Measurements from ENCODE around the gene PLXDC2. TPM values are rescaled to one million over a fixed set of nuclear protein-coding genes. Genes with fewer than 3 reads are reported as not detected.

The PLXDC2 gene
- total and polyA plus RNA-seq, 10 of the 15 experiments (the other 5 are each of a cell fraction or from before 2014, with no cell fraction given): 0.05 to 1.8 (median 0.14) TPM; not detected in 2

- Histone ChIP-seq H3K79me2 (ENCODE audit: control insufficient read depth, insufficient read depth, low read length) (no peaks in the 10 kb centered on the region), H3K36me3 (ENCODE audit: control insufficient read depth in 2 of 2, insufficient read depth in 2 of 2, low read length in 1 of 2) (no peaks in the 10 kb centered on the region), H3K4me1 (ENCODE audit: control insufficient read depth, insufficient read depth, low read length) (no peaks in the 10 kb centered on the region), H2AFZ (ENCODE audit: control insufficient read depth, low read depth, low read length) (no peak overlapping the region), H3K27ac (ENCODE audit: control insufficient read depth, insufficient read depth) (no peak overlapping the region), H3K9me3 (replicated peaks; ENCODE audit: control insufficient read depth, insufficient read depth, low read length) (no peaks in the 10 kb centered on the region), H4K20me1 (ENCODE audit: control insufficient read depth, insufficient read depth) (no peaks in the 10 kb centered on the region), H3K4me3 (no peak overlapping the region), H3K27me3 (replicated peaks in 1 of 2; ENCODE audit: control insufficient read depth in 2 of 2, insufficient read depth in 2 of 2, low read length in 1 of 2) (no peaks in the 10 kb centered on the region), H3K4me2 (ENCODE audit: control insufficient read depth, insufficient read depth) (no peak overlapping the region), H3K9ac (ENCODE audit: control insufficient read depth, insufficient read depth, low read length) (no peak overlapping the region)
- no peak for FAIRE-seq
- CTCF ChIA-PET: no interaction called here
- 25% methylated on average over 3 of the region's 3 CpGs for WGBS (ENCODE audit: insufficient coverage, insufficient replicate concordance, low lambda C conversion rate, missing lambda C conversion rate)
- intact Hi-C loops (cut with micrococcal nuclease; ENCODE audit: unreplicated experiment): no loop called here
- RAD21 ChIA-PET (ENCODE audit: unreplicated experiment): no interaction called here
- BruUV-seq (replicated peaks): no TSS peak
- TF ChIP-seq TBL1XR1 (IDR thresholded peaks at IDR 0.05; ENCODE audit: low read depth, low read length): no peak
- no peak for TF ChIP-seq ATF7 (IDR thresholded peaks at IDR 0.05; ENCODE audit: low read depth)
- no peak for TF ChIP-seq RAD51 (IDR thresholded peaks at IDR 0.05)
- no peak for TF ChIP-seq FOS (IDR thresholded peaks at IDR 0.05; ENCODE audit: borderline replicate concordance, extremely low read depth, insufficient read length)
- TF ChIP-seq SP1 (IDR thresholded peaks at IDR 0.05; ENCODE audit: low read depth, low read length): no peak
- TF ChIP-seq ZNF217 (IDR thresholded peaks at IDR 0.05): no peak
- no peak for TF ChIP-seq SMARCA5 (IDR thresholded peaks at IDR 0.05)
- TF ChIP-seq EED (IDR thresholded peaks at IDR 0.05; ENCODE audit: low read depth): no peak
- TF ChIP-seq, protein P1, sequence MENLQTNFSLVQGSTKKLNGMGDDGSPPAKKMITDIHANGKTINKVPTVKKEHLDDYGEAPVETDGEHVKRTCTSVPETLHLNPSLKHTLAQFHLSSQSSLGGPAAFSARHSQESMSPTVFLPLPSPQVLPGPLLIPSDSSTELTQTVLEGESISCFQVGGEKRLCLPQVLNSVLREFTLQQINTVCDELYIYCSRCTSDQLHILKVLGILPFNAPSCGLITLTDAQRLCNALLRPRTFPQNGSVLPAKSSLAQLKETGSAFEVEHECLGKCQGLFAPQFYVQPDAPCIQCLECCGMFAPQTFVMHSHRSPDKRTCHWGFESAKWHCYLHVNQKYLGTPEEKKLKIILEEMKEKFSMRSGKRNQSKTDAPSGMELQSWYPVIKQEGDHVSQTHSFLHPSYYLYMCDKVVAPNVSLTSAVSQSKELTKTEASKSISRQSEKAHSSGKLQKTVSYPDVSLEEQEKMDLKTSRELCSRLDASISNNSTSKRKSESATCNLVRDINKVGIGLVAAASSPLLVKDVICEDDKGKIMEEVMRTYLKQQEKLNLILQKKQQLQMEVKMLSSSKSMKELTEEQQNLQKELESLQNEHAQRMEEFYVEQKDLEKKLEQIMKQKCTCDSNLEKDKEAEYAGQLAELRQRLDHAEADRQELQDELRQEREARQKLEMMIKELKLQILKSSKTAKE (IDR thresholded peaks at IDR 0.05; ENCODE audit: low read depth, poor library complexity, severe bottlenecking): no peak
- TF ChIP-seq ZNF207 (IDR thresholded peaks at IDR 0.05; ENCODE audit: borderline replicate concordance): no peak
- no peak for TF ChIP-seq ATF3 (IDR thresholded peaks at IDR 0.05; ENCODE audit: borderline replicate concordance, extremely low read depth, low read depth, low read length)
- TF ChIP-seq ZNF24 (IDR thresholded peaks at IDR 0.05): no peak
- TF ChIP-seq NFYA (IDR thresholded peaks at IDR 0.05; ENCODE audit: borderline replicate concordance, low read depth, low read length): no peak
- no peak for TF ChIP-seq EGR1 (IDR thresholded peaks at IDR 0.05; ENCODE audit: borderline replicate concordance in 1 of 2, low read depth in 2 of 2, low read length in 2 of 2)
- TF ChIP-seq STAT1 (conservative IDR thresholded peaks at IDR 0.05): no peak
- TF ChIP-seq, protein P2, sequence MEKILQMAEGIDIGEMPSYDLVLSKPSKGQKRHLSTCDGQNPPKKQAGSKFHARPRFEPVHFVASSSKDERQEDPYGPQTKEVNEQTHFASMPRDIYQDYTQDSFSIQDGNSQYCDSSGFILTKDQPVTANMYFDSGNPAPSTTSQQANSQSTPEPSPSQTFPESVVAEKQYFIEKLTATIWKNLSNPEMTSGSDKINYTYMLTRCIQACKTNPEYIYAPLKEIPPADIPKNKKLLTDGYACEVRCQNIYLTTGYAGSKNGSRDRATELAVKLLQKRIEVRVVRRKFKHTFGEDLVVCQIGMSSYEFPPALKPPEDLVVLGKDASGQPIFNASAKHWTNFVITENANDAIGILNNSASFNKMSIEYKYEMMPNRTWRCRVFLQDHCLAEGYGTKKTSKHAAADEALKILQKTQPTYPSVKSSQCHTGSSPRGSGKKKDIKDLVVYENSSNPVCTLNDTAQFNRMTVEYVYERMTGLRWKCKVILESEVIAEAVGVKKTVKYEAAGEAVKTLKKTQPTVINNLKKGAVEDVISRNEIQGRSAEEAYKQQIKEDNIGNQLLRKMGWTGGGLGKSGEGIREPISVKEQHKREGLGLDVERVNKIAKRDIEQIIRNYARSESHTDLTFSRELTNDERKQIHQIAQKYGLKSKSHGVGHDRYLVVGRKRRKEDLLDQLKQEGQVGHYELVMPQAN (conservative IDR thresholded peaks at IDR 0.05): no peak
- TF ChIP-seq MYC (IDR thresholded peaks at IDR 0.05; ENCODE audit: insufficient read depth, insufficient read length, insufficient replicate concordance, low read length, severe bottlenecking): no peak
- TF ChIP-seq ZZZ3 (IDR thresholded peaks at IDR 0.05; ENCODE audit: control insufficient read depth, insufficient read length, low read depth): no peak
- TF ChIP-seq FOXM1 (IDR thresholded peaks at IDR 0.05; ENCODE audit: low read depth, low read length): no peak
- in situ Hi-C loops (cut with MboI): no loop called here
- POLR2A ChIA-PET: no interaction called here
- no peak for DNase-seq (ENCODE audit: low read depth, low spot score)
- no peak for ATAC-seq
- SMC1A ChIA-PET (ENCODE audit: uncharacterized antibody, unreplicated experiment): interaction anchor here (1.2 kb wide), 1 partner anchor 272 kb away, joined by 3 read pairs; no protein-coding TSS in a partner anchor
Measured at GRCh38 chr10:20090831-20091230, 274.6 kb downstream of the PLXDC2 start.
